Measurements from ENCODE around the gene CTNNA2. TPM values are rescaled to one million over a fixed set of nuclear protein-coding genes. Genes with fewer than 3 reads are reported as not detected.

Gene CTNNA2
- total RNA-seq, 1 experiment from 2014 or later, result not detected

GRCh38 chr2:79596403-79596802 lies 83.6 kb downstream of the CTNNA2 start:
- Histone ChIP-seq H3K9me2 (ENCODE audit: insufficient read depth) (no peaks in the 10 kb centered on the region), H4K20me1 (ENCODE audit: insufficient read depth) (no peaks in the 10 kb centered on the region), H3K36me3 (ENCODE audit: low read depth) (no peaks in the 10 kb centered on the region), H3K27me3 (ENCODE audit: insufficient read depth, low read depth) (no peaks in the 10 kb centered on the region), H3K4me3 (no peak overlapping the region), H3K27ac (no peak overlapping the region), H3K4me1 (replicated peaks; ENCODE audit: insufficient read depth) (no peaks in the 10 kb centered on the region), H3K9me3 (ENCODE audit: insufficient read depth, low read depth) (no peaks in the 10 kb centered on the region), H3K79me2 (ENCODE audit: low read depth) (no peaks in the 10 kb centered on the region), H2AFZ (no peak overlapping the region), H3K4me2 (no peak overlapping the region), H3F3A (ENCODE audit: insufficient read depth, low read depth) (no peaks in the 10 kb centered on the region)
- DNase-seq, result no peak
- CTCF ChIA-PET, result no interaction called here
- TF ChIP-seq CTCF (conservative IDR thresholded peaks at IDR 0.05) (no peak), EZH2 (IDR thresholded peaks at IDR 0.05; ENCODE audit: low read depth) (no peak)
- no TSS peak for BruUV-seq (replicated peaks)
- intact Hi-C loops (cut with micrococcal nuclease; ENCODE audit: unreplicated experiment), result no loop called here
- POLR2A ChIA-PET (ENCODE audit: unreplicated experiment), result no interaction called here

GRCh38 chr2:79604748-79605147 lies 91.9 kb downstream of the CTNNA2 start:
- Histone ChIP-seq H3K27ac (no peak overlapping the region), H3K9me3 (ENCODE audit: insufficient read depth, low read depth) (no peaks in the 10 kb centered on the region), H3K4me2 (no peak overlapping the region), H3F3A (ENCODE audit: insufficient read depth, low read depth) (no peaks in the 10 kb centered on the region), H2AFZ (no peak overlapping the region), H3K36me3 (ENCODE audit: low read depth) (no peaks in the 10 kb centered on the region), H3K4me1 (replicated peaks; ENCODE audit: insufficient read depth) (no peaks in the 10 kb centered on the region), H3K27me3 (ENCODE audit: insufficient read depth, low read depth) (no peaks in the 10 kb centered on the region), H3K4me3 (no peak overlapping the region), H3K79me2 (ENCODE audit: low read depth) (no peaks in the 10 kb centered on the region), H4K20me1 (ENCODE audit: insufficient read depth) (no peaks in the 10 kb centered on the region), H3K9me2 (ENCODE audit: insufficient read depth) (no peaks in the 10 kb centered on the region)
- DNase-seq, result no peak
- intact Hi-C loops (cut with micrococcal nuclease; ENCODE audit: unreplicated experiment), result no loop called here
- TF ChIP-seq EZH2 (IDR thresholded peaks at IDR 0.05; ENCODE audit: low read depth), result no peak
- no peak for TF ChIP-seq CTCF (conservative IDR thresholded peaks at IDR 0.05)
- POLR2A ChIA-PET (ENCODE audit: unreplicated experiment), result no interaction called here
- no TSS peak for BruUV-seq (replicated peaks)
- CTCF ChIA-PET, result no interaction called here

GRCh38 chr2:79611448-79612016 lies 98.7 kb downstream of the CTNNA2 start:
- Histone ChIP-seq H3K4me2 (no peak overlapping the region), H3K27me3 (ENCODE audit: insufficient read depth, low read depth) (no peaks in the 10 kb centered on the region), H3K36me3 (ENCODE audit: low read depth) (no peaks in the 10 kb centered on the region), H3K9me2 (ENCODE audit: insufficient read depth) (no peaks in the 10 kb centered on the region), H3F3A (ENCODE audit: insufficient read depth, low read depth) (no peaks in the 10 kb centered on the region), H3K4me1 (replicated peaks; ENCODE audit: insufficient read depth) (no peaks in the 10 kb centered on the region), H3K27ac (no peak overlapping the region), H3K4me3 (no peak overlapping the region), H3K79me2 (ENCODE audit: low read depth) (no peaks in the 10 kb centered on the region), H4K20me1 (ENCODE audit: insufficient read depth) (no peaks in the 10 kb centered on the region), H3K9me3 (ENCODE audit: insufficient read depth, low read depth) (no peaks in the 10 kb centered on the region), H2AFZ (no peak overlapping the region)
- intact Hi-C loops (cut with micrococcal nuclease; ENCODE audit: unreplicated experiment), result no loop called here
- ChIA-PET CTCF (no interaction called here), POLR2A (ENCODE audit: unreplicated experiment) (no interaction called here)
- no TSS peak for BruUV-seq (replicated peaks)
- TF ChIP-seq EZH2 (IDR thresholded peaks at IDR 0.05; ENCODE audit: low read depth) (no peak), CTCF (conservative IDR thresholded peaks at IDR 0.05) (no peak)
- no peak for DNase-seq

Data from PC-9 (cell line).